ENCODE results near the gene FAM204A.

Gene FAM204A

GRCh38 chr10:118272149-118272721 lies 69.9 kb downstream of the FAM204A start:
- TF ChIP-seq EZH2phosphoT487 (conservative IDR thresholded peaks at IDR 0.05; ENCODE audit: low read length) (no peak), CTCF (IDR thresholded peaks at IDR 0.05; ENCODE audit: insufficient read depth, low read length, poor library complexity, severe bottlenecking) (no peak)
- no peak overlapping the region for H3K4me3 ChIP-seq (ENCODE audit: insufficient read depth, low read length, poor library complexity, severe bottlenecking)
- no peaks in the 10 kb centered on the region for H3K36me3 ChIP-seq (ENCODE audit: low read length)
- no peaks in the 10 kb centered on the region for H3K27me3 ChIP-seq (ENCODE audit: low read length)
- H2AFZ ChIP-seq (ENCODE audit: low read depth, low read length, severe bottlenecking), result no peak overlapping the region
- no peaks in the 10 kb centered on the region for H3F3A ChIP-seq (ENCODE audit: insufficient read depth)
- no peak overlapping the region for H3K9ac ChIP-seq (ENCODE audit: low read length)
- no peaks in the 10 kb centered on the region for H3K79me2 ChIP-seq (ENCODE audit: insufficient read depth, low read length)
- H3K4me2 ChIP-seq (ENCODE audit: low read depth, low read length, poor library complexity, severe bottlenecking), result no peak overlapping the region
- H3K9me2 ChIP-seq (replicated peaks; ENCODE audit: insufficient read depth, low read length), result no peaks in the 10 kb centered on the region
- H3K27ac ChIP-seq (ENCODE audit: low read depth, low read length), result no peak overlapping the region
- no peaks in the 10 kb centered on the region for H4K20me1 ChIP-seq (ENCODE audit: low read depth, low read length)
- H3K9me3 ChIP-seq (ENCODE audit: insufficient read depth, low read length), result no peaks in the 10 kb centered on the region

- Histone ChIP-seq H4K20me1 (ENCODE audit: low read depth, low read length) (no peaks in the 10 kb centered on the region), H3K27me3 (ENCODE audit: low read length) (no peaks in the 10 kb centered on the region), H3K9me2 (replicated peaks; ENCODE audit: insufficient read depth, low read length) (no peaks in the 10 kb centered on the region), H3K4me2 (ENCODE audit: low read depth, low read length, poor library complexity, severe bottlenecking) (no peak overlapping the region), H3K9ac (ENCODE audit: low read length) (no peak overlapping the region), H3K36me3 (ENCODE audit: low read length) (no peaks in the 10 kb centered on the region), H3K79me2 (ENCODE audit: insufficient read depth, low read length) (no peaks in the 10 kb centered on the region), H3K4me3 (ENCODE audit: insufficient read depth, low read length, poor library complexity, severe bottlenecking) (no peak overlapping the region), H3F3A (ENCODE audit: insufficient read depth) (no peaks in the 10 kb centered on the region), H3K27ac (ENCODE audit: low read depth, low read length) (no peak overlapping the region), H2AFZ (ENCODE audit: low read depth, low read length, severe bottlenecking) (no peak overlapping the region), H3K9me3 (ENCODE audit: insufficient read depth, low read length) (no peaks in the 10 kb centered on the region)
- TF ChIP-seq CTCF (IDR thresholded peaks at IDR 0.05; ENCODE audit: insufficient read depth, low read length, poor library complexity, severe bottlenecking) (no peak), EZH2phosphoT487 (conservative IDR thresholded peaks at IDR 0.05; ENCODE audit: low read length) (no peak)
Observed at GRCh38 chr10:118271671-118272070, 70.5 kb downstream of the FAM204A start.

- Histone ChIP-seq H3K9ac (ENCODE audit: low read length) (no peak overlapping the region), H3K27me3 (ENCODE audit: low read length) (no peaks in the 10 kb centered on the region), H3K36me3 (ENCODE audit: low read length) (no peaks in the 10 kb centered on the region), H3K4me3 (ENCODE audit: insufficient read depth, low read length, poor library complexity, severe bottlenecking) (no peak overlapping the region), H3K9me3 (ENCODE audit: insufficient read depth, low read length) (no peaks in the 10 kb centered on the region), H3K27ac (ENCODE audit: low read depth, low read length) (no peak overlapping the region), H3F3A (ENCODE audit: insufficient read depth) (no peaks in the 10 kb centered on the region), H4K20me1 (ENCODE audit: low read depth, low read length) (no peaks in the 10 kb centered on the region), H2AFZ (ENCODE audit: low read depth, low read length, severe bottlenecking) (no peak overlapping the region), H3K4me2 (ENCODE audit: low read depth, low read length, poor library complexity, severe bottlenecking) (no peak overlapping the region), H3K9me2 (replicated peaks; ENCODE audit: insufficient read depth, low read length) (no peaks in the 10 kb centered on the region), H3K79me2 (ENCODE audit: insufficient read depth, low read length) (no peaks in the 10 kb centered on the region)
- TF ChIP-seq CTCF (IDR thresholded peaks at IDR 0.05; ENCODE audit: insufficient read depth, low read length, poor library complexity, severe bottlenecking) (no peak), EZH2phosphoT487 (conservative IDR thresholded peaks at IDR 0.05; ENCODE audit: low read length) (no peak)
Observed at GRCh38 chr10:118266098-118266748, 75.9 kb downstream of the FAM204A start.
